Mesothelial cell of epicardium (in vitro differentiated cells): Measurements from ENCODE around the gene ZNF503. TPM values are rescaled to one million over a fixed set of nuclear protein-coding genes. Genes with fewer than 3 reads are reported as not detected.
"Not testable (repeated sequence)": the region's sequence is repeated elsewhere in the genome, so short reads cannot be mapped to it uniquely, and the experiment has no call there.

Experiments
- DNase-seq, 2 experiments: peaks; one replicate each; pipeline ENCODE4 v3.0.0; 2021; ENCODE audit warnings: low spot score in 2 of 2; ENCODE audit not compliant: unreplicated experiment in 2 of 2
- H3K27ac Mint-ChIP-seq: 2 replicates; pipeline ENCODE4 v1.8.0; 2021; ENCODE audit warnings: mixed read lengths
- H3K27me3 Mint-ChIP-seq: 2 replicates; pipeline ENCODE4 v1.8.0; 2021; ENCODE audit warnings: low read depth, mixed read lengths
- H3K36me3 Mint-ChIP-seq: 2 replicates; pipeline ENCODE4 v1.8.0; 2021; ENCODE audit warnings: mixed read lengths
- H3K4me1 Mint-ChIP-seq: 2 replicates; pipeline ENCODE4 v1.8.0; 2021; ENCODE audit warnings: mixed read lengths
- H3K4me3 Mint-ChIP-seq: 2 replicates; pipeline ENCODE4 v1.8.0; 2021; ENCODE audit warnings: mild to moderate bottlenecking, moderate library complexity, mixed read lengths
- H3K9me3 Mint-ChIP-seq: 2 replicates; pipeline ENCODE4 v1.8.0; 2021; ENCODE audit warnings: mixed read lengths
- CTCF ChIP-seq: fragments of 200-600 bp; sonication (generic); IDR thresholded peaks from one replicate; pipeline ENCODE4 v1.5.0; 2021; ENCODE audit warnings: antibody characterized with exemption; ENCODE audit not compliant: unreplicated experiment
- total RNA-seq: library from RNA; stranded (reverse); gene quantifications from 3 replicates; pipeline ENCODE4 v1.2.1, GENCODE V29; 2021

Gene ZNF503
- total RNA-seq, 1 donor from 2014 or later: 58.3 TPM

- no peak for DNase-seq
- Mint-ChIP-seq H3K27ac (no peak overlapping the region), H3K4me3 (no peak overlapping the region), H3K36me3 (peaks cover 2% of the 10 kb centered on the region), H3K27me3 (peaks cover 83% of the 10 kb centered on the region), H3K9me3 (peaks cover 10% of the 10 kb centered on the region), H3K4me1 (peaks cover 7% of the 10 kb centered on the region)
- no peak for TF ChIP-seq CTCF
These were observed 33.7 kb downstream of the ZNF503 start for GRCh38 chr10:75367901-75368300.

GRCh38 chr10:75367021-75367487 is 34.5 kb downstream of the ZNF503 start:
- H3K4me3 Mint-ChIP-seq: no peak overlapping the region

GRCh38 chr10:75363431-75363830 is 38.1 kb downstream of the ZNF503 start:
- Mint-ChIP-seq H3K27ac (no peak overlapping the region), H3K9me3 (no peaks in the 10 kb centered on the region), H3K4me1 (peaks cover 7% of the 10 kb centered on the region), H3K4me3 (no peak overlapping the region), H3K36me3 (no peaks in the 10 kb centered on the region), H3K27me3 (peaks cover 77% of the 10 kb centered on the region)
- TF ChIP-seq CTCF: no peak
- DNase-seq: no peak

More at GRCh38 chr10:75367021-75367487, 34.5 kb downstream of the ZNF503 start:
- no peak for DNase-seq
- Mint-ChIP-seq H3K27ac (no peak overlapping the region), H3K36me3 (peaks cover 2% of the 10 kb centered on the region), H3K4me1 (peaks cover 7% of the 10 kb centered on the region), H3K27me3 (peaks cover 80% of the 10 kb centered on the region), H3K9me3 (peaks cover 10% of the 10 kb centered on the region)
- no peak for TF ChIP-seq CTCF

- not testable (repeated sequence) for H3K27ac Mint-ChIP-seq, H3K4me1 Mint-ChIP-seq, DNase-seq, H3K9me3 Mint-ChIP-seq, H3K4me3 Mint-ChIP-seq, H3K36me3 Mint-ChIP-seq
- H3K27me3 Mint-ChIP-seq: peaks cover 74% of the 10 kb centered on the region
These were observed 41.7 kb downstream of the ZNF503 start for GRCh38 chr10:75359876-75360275.

GRCh38 chr10:75358835-75359421 is 42.6 kb downstream of the ZNF503 start:
- DNase-seq: no peak
- H3K36me3 Mint-ChIP-seq: peaks cover 2% of the 10 kb centered on the region
- TF ChIP-seq CTCF: no peak
- H3K9me3 Mint-ChIP-seq: peaks cover 2% of the 10 kb centered on the region
- H3K27me3 Mint-ChIP-seq: peaks cover 72% of the 10 kb centered on the region
- no peak overlapping the region for H3K27ac Mint-ChIP-seq
- H3K4me1 Mint-ChIP-seq: no peaks in the 10 kb centered on the region
- H3K4me3 Mint-ChIP-seq: no peak overlapping the region

- peaks cover 2% of the 10 kb centered on the region for H3K36me3 Mint-ChIP-seq
- no peak for DNase-seq
- no peaks in the 10 kb centered on the region for H3K4me1 Mint-ChIP-seq
- H3K27ac Mint-ChIP-seq: no peak overlapping the region
- H3K4me3 Mint-ChIP-seq: no peak overlapping the region
- H3K9me3 Mint-ChIP-seq: peaks cover 3% of the 10 kb centered on the region
- peaks cover 68% of the 10 kb centered on the region for H3K27me3 Mint-ChIP-seq
- TF ChIP-seq CTCF: no peak
These were observed 43.4 kb downstream of the ZNF503 start for GRCh38 chr10:75358132-75358531.
